D341Med (cell line): Measurements from ENCODE around the gene BTNL8.

Experiments used
- DNase-seq: peaks from one replicate; pipeline ENCODE4 v3.0.0; 2012; ENCODE audit warnings: low spot score

Gene BTNL8

DNA sequence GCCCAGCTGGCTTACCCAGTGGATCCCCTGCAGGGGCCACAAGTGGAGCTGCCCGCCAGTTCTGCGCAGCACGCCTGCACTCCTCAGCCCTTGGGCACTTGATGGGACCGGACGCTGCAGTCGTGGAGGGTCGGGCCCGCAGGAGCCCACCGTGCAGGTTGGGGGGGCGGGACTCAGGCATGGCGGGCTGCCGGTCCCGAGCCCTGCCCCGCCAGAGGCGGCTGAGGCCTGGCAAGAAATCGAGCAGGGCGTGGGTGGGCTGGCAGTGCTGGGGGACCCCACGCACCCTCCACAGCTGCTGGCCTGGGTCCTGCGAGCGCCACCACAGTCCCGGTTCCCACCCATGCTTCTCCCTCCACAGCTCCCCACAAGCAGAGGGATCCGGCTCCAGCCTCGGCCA, 70.4 kb downstream of the BTNL8 start:
- DNase-seq = no peak

DNA sequence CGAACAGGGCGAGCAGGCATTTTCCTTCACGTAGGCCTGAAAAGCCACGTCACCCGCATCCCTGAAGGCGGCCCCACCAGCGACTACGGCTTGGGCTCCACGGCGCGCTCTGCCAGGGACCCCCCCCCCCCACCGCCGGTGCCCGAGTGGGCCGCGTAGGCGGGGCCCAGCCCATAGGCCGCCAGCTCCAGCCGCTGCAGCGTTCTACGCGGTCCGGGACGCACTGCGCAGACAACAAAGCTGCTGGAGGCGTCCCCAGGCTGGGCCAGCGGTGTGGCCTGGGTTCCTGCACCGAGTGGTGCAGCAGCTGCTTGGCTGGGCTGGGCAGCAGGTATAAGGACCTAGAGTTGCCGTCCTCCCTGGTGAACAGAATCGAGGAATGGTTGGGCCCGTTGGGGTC, 71.4 kb downstream of the BTNL8 start:
- no peak for DNase-seq

DNA sequence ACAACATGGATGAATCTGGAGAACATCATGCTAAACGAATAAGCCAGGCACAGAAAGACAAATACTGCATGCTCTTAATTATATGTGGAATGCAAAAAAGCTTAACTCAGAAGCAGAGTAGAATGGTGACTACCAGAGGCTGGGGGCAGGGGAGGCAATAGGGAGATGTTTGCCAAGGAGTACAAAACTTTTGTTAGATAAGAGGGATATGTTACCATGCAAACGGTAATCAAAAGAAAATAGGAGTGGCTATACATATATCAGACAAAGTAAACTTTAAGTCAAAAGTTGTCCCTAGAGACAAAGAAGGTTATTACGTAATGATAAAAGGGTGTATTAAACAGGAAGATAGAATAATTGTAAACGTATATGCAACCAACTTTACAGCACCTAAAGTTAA, 71.9 kb downstream of the BTNL8 start:
- DNase-seq = no peak

GRCh38 chr5:180974612-180975315, 75.8 kb downstream of the BTNL8 start:
- no peak for DNase-seq

DNA sequence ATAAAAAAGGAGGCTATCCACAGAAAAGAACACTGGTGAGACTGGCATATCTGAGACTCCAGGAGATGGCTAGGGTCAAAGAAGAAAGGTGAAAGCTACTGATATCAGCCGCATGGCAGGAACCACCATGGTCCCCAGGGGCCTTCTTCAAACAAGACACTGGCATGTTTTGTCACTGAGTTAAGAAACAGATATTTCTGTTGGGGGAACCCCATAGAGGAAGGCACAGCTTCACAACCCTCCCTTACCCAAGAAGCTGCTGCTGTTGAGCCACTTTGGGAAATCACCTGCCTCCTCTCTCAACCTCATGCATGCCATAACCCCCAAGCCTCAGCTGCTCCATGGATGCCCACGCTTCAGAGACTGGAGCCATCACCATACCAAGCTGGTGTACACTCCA, 76.4 kb downstream of the BTNL8 start:
- no peak for DNase-seq

GRCh38 chr5:180976518-180976917, 77.6 kb downstream of the BTNL8 start:
- DNase-seq = no peak

- no peak for DNase-seq
Observed at GRCh38 chr5:180977852-180978251, 78.9 kb downstream of the BTNL8 start.

- DNase-seq = no peak
Observed at GRCh38 chr5:180982008-180982741, 83.2 kb downstream of the BTNL8 start.

- no peak for DNase-seq
Observed at GRCh38 chr5:180988016-180988415, 89.1 kb downstream of the BTNL8 start.

GRCh38 chr5:180988592-180988991, 89.6 kb downstream of the BTNL8 start, which contains the start of gene BTNL3:
Gene BTNL3, plus strand, starts transcription at chr5:180988846. Its CDS starts 183 bp downstream, at chr5:180989029.
- DNase-seq = no peak

- DNase-seq = no peak
Observed at GRCh38 chr5:180990086-180990881, 91.3 kb downstream of the BTNL8 start.

- DNase-seq = no peak
Observed at GRCh38 chr5:180990882-180991242, 91.9 kb downstream of the BTNL8 start.
